Mucosa of gallbladder (tissue), 1 donor: ENCODE data around the gene RANBP3. TPM values are rescaled to one million over a fixed set of nuclear protein-coding genes. Genes with fewer than 3 reads are reported as not detected.
"Not testable (repeated sequence)": the region's sequence is repeated elsewhere in the genome, so short reads cannot be mapped to it uniquely, and the experiment has no call there.

Experiments
- DNase-seq: peaks from one replicate; pipeline ENCODE4 v3.0.0-alpha.2; 2020; ENCODE audit warnings: low spot score
- total RNA-seq: library from RNA; stranded (reverse); gene quantifications from one replicate; pipeline ENCODE4 v1.2.1, GENCODE V29; 2021
- donor health status: DM: no; HTN: no; CAD: no.

RANBP3 gene
- total RNA-seq, 1 donor from 2014 or later = 75.5 TPM

GRCh38 chr19:5903624-5904351, 74.2 kb downstream of the RANBP3 start, which contains the start of gene NDUFA11:
TSS of gene NDUFA11 (minus strand) at chr19:5903790. CDS start at chr19:5903708, 82 bp downstream.
- DNase-seq = peak; percentile 98

DNA sequence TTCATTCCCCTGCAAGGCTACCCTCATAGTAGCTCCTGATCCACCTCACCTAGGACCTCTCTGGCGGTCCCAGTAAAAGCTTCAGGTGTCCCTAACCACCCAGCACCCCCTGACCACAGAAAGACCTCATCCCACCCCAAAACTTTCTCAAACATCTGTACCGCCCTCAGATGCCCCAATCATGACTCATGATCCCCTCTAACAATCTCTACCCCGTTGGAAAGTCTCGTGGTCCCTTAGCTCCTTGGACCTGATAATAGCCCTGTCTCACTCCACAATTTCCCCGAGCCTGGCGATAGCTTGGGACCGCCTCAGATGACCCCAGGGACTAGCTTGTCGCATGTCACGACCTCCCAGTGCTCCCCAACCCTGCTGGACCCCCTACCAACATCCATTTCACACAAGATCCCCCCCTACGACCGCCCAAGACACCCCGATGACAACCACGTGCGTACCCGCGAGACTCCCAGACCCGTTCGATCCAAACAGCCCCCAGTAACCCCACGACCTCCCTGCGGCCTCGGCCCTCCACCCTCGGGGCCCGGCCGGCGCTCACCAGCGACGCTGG, 74.8 kb downstream of the RANBP3 start:
- DNase-seq = no peak

GRCh38 chr19:5900976-5901375, 77.0 kb downstream of the RANBP3 start:
- no peak for DNase-seq

GRCh38 chr19:5899728-5900526, 78.0 kb downstream of the RANBP3 start:
- DNase-seq = no peak

DNA sequence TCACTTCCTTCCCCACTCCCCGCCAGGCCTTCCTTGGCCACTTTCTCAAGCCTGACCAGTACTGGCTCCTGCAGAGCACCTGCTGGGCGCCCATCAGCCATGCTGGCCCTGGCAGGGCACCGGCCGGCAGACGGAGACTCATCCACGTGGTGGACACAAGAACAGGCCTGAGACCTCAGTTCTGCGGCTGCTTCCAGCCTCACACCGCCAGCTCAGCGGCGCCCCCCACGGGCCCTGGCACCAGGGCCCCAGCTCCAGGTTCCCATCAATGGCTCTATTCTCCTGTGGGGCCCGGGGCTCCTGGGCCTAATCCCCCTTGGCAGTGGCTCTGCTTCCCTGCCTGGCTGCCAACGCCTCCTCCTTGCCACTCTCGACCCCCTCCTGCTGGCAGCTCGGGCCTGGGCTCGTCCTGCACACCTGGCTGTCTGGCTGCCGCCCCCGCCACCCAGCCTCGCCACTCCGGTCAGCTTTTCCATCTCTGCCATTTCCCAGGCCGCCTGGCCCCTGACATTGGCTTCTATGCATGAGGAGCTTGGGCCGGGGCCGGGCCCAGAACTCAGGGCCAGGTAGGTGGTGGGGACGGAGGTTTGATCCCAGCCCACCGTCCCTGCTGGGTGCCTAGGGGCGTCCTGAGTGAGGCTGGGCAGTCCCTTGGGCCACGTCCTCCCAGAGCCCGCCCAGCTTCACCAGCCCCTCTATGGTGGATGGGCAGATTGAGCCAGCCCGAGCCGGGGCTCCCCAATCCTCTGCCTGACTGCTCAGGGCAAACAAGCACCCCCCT, 80.6 kb downstream of the RANBP3 start:
- no peak for DNase-seq

DNA sequence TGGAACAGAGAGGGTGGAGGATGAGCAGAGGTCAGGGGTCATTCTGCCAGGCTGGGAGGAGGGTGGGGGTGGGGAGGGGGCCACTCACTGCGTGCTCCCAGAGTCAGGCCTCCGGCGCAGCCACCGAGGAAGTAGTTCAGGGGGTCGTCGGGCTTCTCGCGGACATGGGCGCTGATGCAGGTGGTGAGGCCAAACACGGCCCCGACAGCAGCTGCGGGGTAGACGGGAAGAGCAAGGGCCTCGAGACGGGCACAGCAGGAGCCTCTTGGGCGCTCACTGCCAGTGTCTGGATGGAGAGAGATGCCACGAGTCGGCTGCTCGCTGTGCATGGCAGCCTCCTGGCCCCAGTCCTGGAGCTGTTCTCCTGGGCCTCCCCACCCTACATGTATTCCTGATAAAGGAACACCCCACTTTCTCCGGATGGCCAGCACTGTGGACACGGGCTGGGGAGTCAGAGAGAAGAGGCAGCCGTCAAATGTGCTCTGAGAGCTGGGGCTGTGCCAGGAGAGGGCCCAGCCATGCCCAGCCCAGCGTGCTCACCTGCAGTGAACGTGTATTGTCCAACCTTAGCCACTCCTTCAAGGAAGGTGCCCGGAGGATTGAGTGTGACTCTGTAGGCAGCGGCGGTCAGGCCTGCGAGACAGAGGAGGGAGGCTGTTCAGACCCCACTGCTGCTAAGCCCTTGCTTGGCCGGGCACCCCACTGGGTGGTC, 81.4 kb downstream of the RANBP3 start:
- no peak for DNase-seq

DNA sequence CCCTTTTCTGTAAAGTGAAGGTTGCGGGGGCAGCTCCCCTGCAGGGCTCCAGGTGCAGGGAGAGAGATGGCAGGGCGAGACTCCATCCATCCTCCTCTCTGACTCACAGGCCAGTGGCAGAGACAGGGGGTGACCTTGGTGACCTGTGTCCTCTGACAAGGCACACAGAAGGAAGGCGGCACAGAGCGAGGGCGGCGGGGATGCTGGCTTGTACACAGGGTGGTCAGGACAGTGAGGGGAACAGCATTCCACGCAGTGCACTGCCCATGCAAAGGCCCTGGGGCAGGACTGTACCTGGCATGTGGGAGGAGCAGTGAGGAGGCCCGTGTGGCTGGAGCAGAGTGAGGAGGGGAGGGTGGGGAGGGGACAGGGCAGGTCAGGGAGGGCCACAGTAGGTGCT, 82.0 kb downstream of the RANBP3 start:
- no peak for DNase-seq

DNA sequence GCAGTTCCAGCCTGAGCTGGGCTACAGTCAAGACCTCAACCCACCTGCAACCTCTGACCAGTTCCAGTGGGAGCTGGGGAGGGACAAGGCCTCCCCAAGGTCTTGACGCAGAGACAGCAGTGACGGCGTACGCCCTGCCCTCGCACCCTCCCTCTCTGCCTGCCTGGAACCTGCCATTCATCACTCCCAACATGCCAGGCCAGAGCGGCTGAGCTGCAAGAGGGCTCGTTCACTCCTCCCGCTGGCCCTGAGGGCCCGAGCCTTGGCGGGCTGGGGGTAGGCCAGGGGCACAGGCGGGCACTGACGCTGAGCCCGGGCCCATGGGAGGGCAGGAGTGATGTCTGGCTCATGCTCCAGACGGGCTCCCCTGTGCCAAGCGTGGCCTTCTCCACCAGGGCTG, 82.5 kb downstream of the RANBP3 start:
- DNase-seq = no peak

GRCh38 chr19:5894704-5895349, 83.1 kb downstream of the RANBP3 start:
- DNase-seq = no peak

- no peak for DNase-seq
Measured at GRCh38 chr19:5893907-5894703, 83.8 kb downstream of the RANBP3 start.

- DNase-seq = no peak
Measured at GRCh38 chr19:5893296-5893903, 84.5 kb downstream of the RANBP3 start.

- no peak for DNase-seq
Measured at GRCh38 chr19:5892772-5893275, 85.1 kb downstream of the RANBP3 start.

DNA sequence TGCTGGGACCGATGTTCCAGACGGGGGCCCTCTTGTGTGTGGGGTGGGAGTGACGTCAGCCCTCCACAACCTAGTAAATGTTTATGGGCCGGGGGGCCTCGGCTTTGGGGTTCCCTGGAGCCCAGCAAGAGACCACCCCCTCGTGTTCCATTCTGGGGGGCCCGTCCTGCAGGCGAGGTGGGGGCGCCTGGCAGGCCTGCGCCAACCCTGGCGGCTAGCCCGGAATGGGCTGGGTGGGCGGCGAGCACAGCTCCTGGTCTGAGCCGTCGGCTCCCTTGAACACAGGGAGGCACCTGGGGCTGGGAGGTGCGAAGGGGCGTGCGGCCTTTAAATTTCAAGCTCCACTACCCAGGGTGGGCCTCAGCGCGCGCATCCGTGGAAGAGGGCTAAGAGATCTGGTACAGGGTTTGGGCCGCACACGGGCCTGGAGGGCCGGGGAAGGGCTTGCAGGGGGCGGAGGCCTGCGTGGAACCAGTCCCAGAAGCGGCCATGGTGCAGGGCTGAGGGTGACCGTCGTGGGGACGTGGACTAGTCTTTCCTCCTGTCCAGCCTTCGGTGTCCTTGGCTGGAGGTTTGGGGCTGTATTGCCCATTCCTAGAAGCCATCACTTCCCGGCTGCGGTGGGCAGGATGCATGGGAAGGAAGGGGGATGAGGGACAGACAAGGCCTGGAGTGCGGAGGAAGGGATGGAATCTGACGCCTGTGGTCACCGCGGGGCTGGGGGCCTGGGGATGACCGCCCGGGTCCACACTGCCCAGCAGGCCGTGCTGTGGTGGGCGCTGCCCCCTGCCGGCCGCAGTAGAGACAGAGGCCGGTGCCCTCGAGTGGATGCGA, 85.8 kb downstream of the RANBP3 start:
- peak; percentile 50 for DNase-seq

DNA sequence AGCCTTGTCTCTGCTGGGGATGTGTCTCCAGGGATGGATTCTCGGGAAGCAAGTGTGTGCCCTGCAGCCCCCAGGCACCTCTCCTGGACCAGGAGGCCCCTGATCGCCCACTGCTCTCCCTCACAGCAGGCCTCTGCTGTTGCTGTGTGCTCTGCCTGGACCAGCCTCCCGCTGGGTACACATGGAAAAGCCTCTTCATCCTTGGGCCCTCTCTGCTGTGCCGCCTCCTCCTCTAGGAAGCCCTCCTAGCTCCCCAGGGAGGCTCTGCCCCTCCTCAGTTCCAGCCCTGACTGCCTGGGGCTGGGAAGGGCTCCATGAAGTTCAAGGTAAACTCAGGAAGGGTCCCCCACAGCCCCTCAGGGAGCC, 86.4 kb downstream of the RANBP3 start:
- DNase-seq = no peak

GRCh38 chr19:5890099-5890498, 87.8 kb downstream of the RANBP3 start:
- no peak for DNase-seq

GRCh38 chr19:5889288-5889971, 88.5 kb downstream of the RANBP3 start:
- DNase-seq = no peak

- not testable (repeated sequence) for DNase-seq
Measured at GRCh38 chr19:5884065-5884811, 93.7 kb downstream of the RANBP3 start.
